22Rv1 (cell line): ENCODE data around the gene KRT28.

Experiments
- ZFX ChIP-seq: fragments of 450-650 bp; IDR thresholded peaks from 2 replicates; pipeline ENCODE4 v1.6.1; 2017; ENCODE audit warnings: antibody characterized with exemption, borderline replicate concordance
- TF ChIP-seq, protein P1 (sequence below): fragments of 450-650 bp; IDR thresholded peaks from 2 replicates; pipeline ENCODE4 v1.5.1; 2017; ENCODE audit warnings: mild to moderate bottlenecking

DNA sequence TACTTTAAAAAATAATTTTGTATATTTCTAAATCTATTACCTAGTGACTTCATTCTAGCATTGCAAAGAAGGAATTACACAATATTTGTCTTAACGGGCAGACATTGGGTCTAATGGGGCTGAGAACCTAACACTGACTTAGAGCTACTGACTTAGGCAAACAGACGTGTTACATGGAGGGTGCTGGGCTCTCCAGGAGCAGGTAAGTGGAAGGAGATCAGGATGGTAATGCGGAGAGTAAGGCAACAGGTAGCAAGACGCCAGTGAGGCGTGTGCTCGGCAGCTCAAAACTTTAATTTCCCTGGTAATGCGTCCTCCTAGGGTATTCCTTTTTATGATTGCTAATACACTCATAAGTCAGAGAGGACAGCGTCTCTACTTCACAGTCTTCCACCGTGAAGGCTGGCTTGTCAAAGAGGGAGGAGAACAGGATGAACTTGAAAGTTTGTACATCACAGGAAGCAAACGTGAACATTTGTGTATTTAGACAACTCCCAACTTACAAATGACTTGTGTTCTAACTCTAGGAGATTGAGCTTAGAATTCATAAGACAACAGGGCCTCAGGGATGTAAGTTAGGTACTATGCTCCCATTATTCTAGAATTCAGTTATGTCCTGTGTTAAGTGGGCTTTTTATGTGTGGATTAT is 4.6 kb downstream of the KRT28 start:
- TF ChIP-seq, protein P1, sequence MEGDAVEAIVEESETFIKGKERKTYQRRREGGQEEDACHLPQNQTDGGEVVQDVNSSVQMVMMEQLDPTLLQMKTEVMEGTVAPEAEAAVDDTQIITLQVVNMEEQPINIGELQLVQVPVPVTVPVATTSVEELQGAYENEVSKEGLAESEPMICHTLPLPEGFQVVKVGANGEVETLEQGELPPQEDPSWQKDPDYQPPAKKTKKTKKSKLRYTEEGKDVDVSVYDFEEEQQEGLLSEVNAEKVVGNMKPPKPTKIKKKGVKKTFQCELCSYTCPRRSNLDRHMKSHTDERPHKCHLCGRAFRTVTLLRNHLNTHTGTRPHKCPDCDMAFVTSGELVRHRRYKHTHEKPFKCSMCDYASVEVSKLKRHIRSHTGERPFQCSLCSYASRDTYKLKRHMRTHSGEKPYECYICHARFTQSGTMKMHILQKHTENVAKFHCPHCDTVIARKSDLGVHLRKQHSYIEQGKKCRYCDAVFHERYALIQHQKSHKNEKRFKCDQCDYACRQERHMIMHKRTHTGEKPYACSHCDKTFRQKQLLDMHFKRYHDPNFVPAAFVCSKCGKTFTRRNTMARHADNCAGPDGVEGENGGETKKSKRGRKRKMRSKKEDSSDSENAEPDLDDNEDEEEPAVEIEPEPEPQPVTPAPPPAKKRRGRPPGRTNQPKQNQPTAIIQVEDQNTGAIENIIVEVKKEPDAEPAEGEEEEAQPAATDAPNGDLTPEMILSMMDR = no peak
- TF ChIP-seq ZFX = no peak
